SK-N-SH (cell line): ENCODE measurements around the gene NPTX2. TPM values are rescaled to one million over a fixed set of nuclear protein-coding genes. Genes with fewer than 3 reads are reported as not detected.

Source experiments
- CTCF ChIA-PET: fragments of 300-600, 350-600 bp; formaldehyde crosslinking; extraction: SDS; loops from one replicate; lab custom pipeline; 2021; lab: Yijun Ruan, JAX
- POLR2A ChIA-PET: fragments of 350-600 bp; sonication (Branson Sonifier 250); formaldehyde crosslinking; extraction: SDS; loops from one replicate; lab custom pipeline; 2020; ENCODE audit warnings: antibody characterized with exemption, inconsistent platforms; lab: Yijun Ruan, JAX
- DNase-seq: peaks from one replicate; pipeline ENCODE4 v3.0.0; 2012
- H2AFZ ChIP-seq: fragments of 200-600 bp; sonication (generic); 2 replicates; pipeline ENCODE4 v1.8.1; 2016; ENCODE audit warnings: antibody characterized with exemption, mild to moderate bottlenecking, low read depth
- H3F3A ChIP-seq: fragments of 200-600 bp; sonication (generic); replicated peaks from 2 replicates; pipeline ENCODE3; 2016; ENCODE audit warnings: antibody characterized with exemption, mild to moderate bottlenecking; ENCODE audit not compliant: insufficient read depth
- H3K27ac ChIP-seq, 2 experiments: fragments of 200-500 bp in 1 of 2; fragments of 200-600 bp in 1 of 2; sonication (Bioruptor generic) in 1 of 2; sonication (generic), shearing (Covaris generic) in 1 of 2; 2 replicates each; pipeline versions ENCODE4 v1.5.1 to v1.6.1; 2014 to 2016; ENCODE audit warnings: low read depth in 2 of 2, inconsistent platforms in 1 of 2, low read length in 1 of 2, mild to moderate bottlenecking in 1 of 2, mixed read lengths in 1 of 2
- H3K27me3 ChIP-seq: fragments of 200-600 bp; sonication (generic), shearing (Covaris generic); 2 replicates; pipeline ENCODE4 v1.6.1; 2016; ENCODE audit warnings: mixed run types; ENCODE audit not compliant: insufficient read depth
- H3K36me3 ChIP-seq, 2 experiments: fragments of 200-500 bp in 1 of 2; fragments of 200-600 bp in 1 of 2; sonication (Bioruptor generic) in 1 of 2; sonication (generic) in 1 of 2; replicated peaks in 1 of 2; 2 replicates each; pipeline versions ENCODE3 to v1.5.1; 2014 to 2016; ENCODE audit warnings: low read length in 1 of 2, mild to moderate bottlenecking in 1 of 2; ENCODE audit not compliant: insufficient read depth in 2 of 2, control insufficient read depth in 1 of 2
- H3K4me1 ChIP-seq, 2 experiments: fragments of 200-500 bp in 1 of 2; fragments of 200-600 bp in 1 of 2; sonication (Bioruptor generic) in 1 of 2; sonication (generic), shearing (Covaris generic) in 1 of 2; 2 replicates each; pipeline versions ENCODE4 v1.5.1 to v1.6.1; 2014 to 2016; ENCODE audit warnings: low read depth in 1 of 2, low read length in 1 of 2, mixed run types in 1 of 2; ENCODE audit not compliant: insufficient read depth in 2 of 2, control insufficient read depth in 1 of 2
- H3K4me2 ChIP-seq: fragments of 200-600 bp; sonication (generic), shearing (Covaris generic); 2 replicates; pipeline ENCODE4 v1.6.1; 2017; ENCODE audit warnings: mixed run types
- H3K4me3 ChIP-seq, 2 experiments: fragments of 200-500 bp in 1 of 2; fragments of 200-600 bp in 1 of 2; sonication (Bioruptor generic) in 1 of 2; sonication (generic), shearing (Covaris generic) in 1 of 2; 2 replicates each; pipeline versions ENCODE4 v1.5.1 to v1.8.1; 2014 to 2016; ENCODE audit warnings: low read depth in 2 of 2, inconsistent platforms in 1 of 2, low read length in 1 of 2, mild to moderate bottlenecking in 1 of 2, mixed read lengths in 1 of 2, moderate library complexity in 1 of 2
- H3K79me2 ChIP-seq: fragments of 200-600 bp; sonication (generic); 2 replicates; pipeline ENCODE4 v1.8.1; 2017; ENCODE audit warnings: mild to moderate bottlenecking; ENCODE audit not compliant: insufficient read depth
- H3K9ac ChIP-seq: fragments of 200-600 bp; sonication (generic); 2 replicates; pipeline ENCODE4 v1.6.1; 2017; ENCODE audit warnings: mixed run types
- H3K9me2 ChIP-seq: fragments of 200-600 bp; sonication (generic); 2 replicates; pipeline ENCODE4 v1.6.1; 2017; ENCODE audit warnings: mixed run types
- H3K9me3 ChIP-seq: fragments of 200-600 bp; sonication (generic); 2 replicates; pipeline ENCODE4 v1.6.1; 2017; ENCODE audit warnings: mixed run types, mild to moderate bottlenecking, moderate library complexity
- H4K20me1 ChIP-seq: fragments of 200-600 bp; sonication (generic); 2 replicates; pipeline ENCODE4 v1.6.1; 2017; ENCODE audit warnings: mild to moderate bottlenecking, mixed run types; ENCODE audit not compliant: insufficient read depth
- EZH2phosphoT487 ChIP-seq: fragments of 200-600 bp; sonication (generic); IDR thresholded peaks from 2 replicates; pipeline ENCODE4 v1.6.1; 2017; ENCODE audit warnings: low read depth, mixed run types, mild to moderate bottlenecking, antibody characterized with exemption, moderate library complexity, borderline replicate concordance
- MEF2A ChIP-seq: IDR thresholded peaks from 2 replicates; pipeline ENCODE4 v1.4.0; 2012; ENCODE audit warnings: low read depth, borderline replicate concordance
- MXI1 ChIP-seq: IDR thresholded peaks from 2 replicates; pipeline ENCODE4 v1.6.1; 2012; ENCODE audit warnings: mild to moderate bottlenecking, low read depth, low read length, improper control_type of control experiment
- RXRA ChIP-seq: IDR thresholded peaks from 2 replicates; pipeline ENCODE4 v1.4.0; 2012; ENCODE audit warnings: low read depth, mild to moderate bottlenecking, borderline replicate concordance
- WGBS: methylation state at CpG from one replicate; pipeline ENCODE4 v1.1.6; 2017; ENCODE audit warnings: low lambda C conversion rate; 5-methylcytosine and 5-hydroxymethylcytosine counted together
- polyA plus RNA-seq, 3 experiments: library from polyadenylated mRNA; depleted of rRNA; stranded (reverse); fragments of >200 nt; gene quantifications; 2 replicates each; pipeline ENCODE4 v1.2.3, GENCODE V29; 2012
- TF ChIP-seq, protein P1 (sequence below): IDR thresholded peaks from 2 replicates; pipeline ENCODE4 v1.6.1; 2012; ENCODE audit warnings: mild to moderate bottlenecking, low read depth, low read length, moderate library complexity
- TF ChIP-seq, protein P2 (sequence below): fragments of 150-350 bp; IDR thresholded peaks from 2 replicates; pipeline ENCODE4 v1.6.1; 2016; ENCODE audit warnings: mild to moderate bottlenecking, low read depth, low read length

NPTX2 gene
- polyA plus RNA-seq, 1 of the 3 experiments (the other 2 are of a cell fraction): 0.41 TPM

DNA sequence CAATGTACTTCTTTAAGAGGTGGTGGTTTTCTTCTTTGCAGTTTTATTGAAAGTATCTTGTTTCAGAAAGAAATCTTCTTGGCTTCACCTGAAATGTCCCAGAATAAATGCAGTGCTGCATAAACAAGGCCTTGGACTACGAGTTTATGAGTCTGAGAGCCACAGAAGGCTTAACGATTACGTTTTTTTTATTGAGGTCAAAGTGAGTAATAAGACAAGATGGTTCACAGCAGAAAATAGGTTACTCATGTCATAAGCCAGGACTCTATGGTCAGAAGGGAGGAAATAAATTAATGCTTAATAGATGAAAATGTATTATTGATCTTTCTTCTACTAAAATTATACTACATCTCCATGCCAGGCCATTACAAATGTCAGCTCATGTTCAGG lies 13.7 kb upstream of the NPTX2 start:
- Histone ChIP-seq H3K9me2 (no peaks in the 10 kb centered on the region), H2AFZ (no peak overlapping the region), H4K20me1 (no peaks in the 10 kb centered on the region; the same call in 1 of the 2 replicates), H3K4me1 (no peaks in the 10 kb centered on the region), H3K9ac (no peak overlapping the region), H3K36me3 (no peaks in the 10 kb centered on the region), H3K27me3 (no peaks in the 10 kb centered on the region), H3K9me3 (peaks cover 4% of the 10 kb centered on the region; the same call in 1 of the 2 replicates), H3K4me2 (no peak overlapping the region), H3K79me2 (no peaks in the 10 kb centered on the region), H3K27ac (no peak overlapping the region), H3K4me3 (no peak overlapping the region), H3F3A (no peaks in the 10 kb centered on the region)
- 13% methylated on average over 3 of the region's 3 CpGs for WGBS
- ChIA-PET CTCF (interaction anchor here (0.9 to 1.4 kb wide), 3 partner anchors 10 to 13 kb away, joined by 3 to 9 read pairs (median 4); partner anchors contain the start of gene NPTX2), POLR2A (interaction anchor here (1.4 kb wide), 1 partner anchor 14 kb away, joined by 3 read pairs; the partner anchor contains the start of gene NPTX2)
- no peak for DNase-seq
- TF ChIP-seq EZH2phosphoT487: no peak
- TF ChIP-seq MEF2A: no peak
- TF ChIP-seq MXI1: no peak
- TF ChIP-seq RXRA: no peak

DNA sequence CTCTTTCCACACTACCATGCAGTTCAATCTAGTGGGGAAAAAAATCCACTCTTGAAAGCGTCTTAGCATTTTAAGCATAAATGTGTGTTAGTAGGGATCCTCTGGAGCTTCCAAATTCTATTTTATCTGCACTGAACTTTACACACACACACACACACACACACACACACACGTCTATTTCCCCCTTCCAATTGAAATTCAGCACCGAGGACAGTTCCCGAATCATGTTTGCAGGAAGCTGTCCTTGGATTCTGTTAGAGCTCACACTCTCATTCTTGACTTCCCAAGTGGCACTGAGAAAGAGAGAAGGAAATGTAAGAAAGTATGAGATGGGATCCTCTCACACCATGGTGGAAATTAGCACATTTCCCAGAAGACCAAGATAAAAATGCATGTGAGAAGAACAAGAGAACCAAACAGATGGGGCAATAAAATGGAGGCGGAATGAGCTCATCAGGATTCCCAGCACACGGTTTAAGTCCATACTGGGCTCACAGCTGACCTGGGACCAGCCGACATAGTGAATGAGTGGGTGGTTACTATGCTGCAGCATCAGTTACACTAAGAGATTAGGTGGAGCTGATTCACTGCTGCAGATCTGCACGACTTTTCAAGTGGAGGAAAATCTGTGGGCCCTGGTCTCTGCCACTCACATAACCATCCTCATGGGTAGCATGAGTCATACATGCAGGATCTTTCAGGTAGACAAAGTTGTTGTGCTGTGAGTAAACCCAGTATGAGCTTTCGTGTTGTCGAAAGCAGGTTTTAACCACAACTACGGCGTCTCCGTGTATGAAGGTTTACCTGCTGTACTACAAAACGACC lies 3.3 kb upstream of the NPTX2 start:
- Histone ChIP-seq H3K4me3 (no peak overlapping the region), H3K27me3 (no peaks in the 10 kb centered on the region), H3K9ac (no peak overlapping the region), H2AFZ (no peak overlapping the region), H3K4me2 (no peak overlapping the region), H4K20me1 (no peaks in the 10 kb centered on the region), H3F3A (no peaks in the 10 kb centered on the region), H3K4me1 (peaks cover 0 to 17% of the 10 kb centered on the region in 2 experiments; a peak in 2 of 4 replicates), H3K9me3 (no peaks in the 10 kb centered on the region; the same call in 1 of the 2 replicates), H3K9me2 (no peaks in the 10 kb centered on the region), H3K36me3 (no peaks in the 10 kb centered on the region), H3K27ac (no peak overlapping the region), H3K79me2 (no peaks in the 10 kb centered on the region)
- POLR2A ChIA-PET: no interaction called here
- CTCF ChIA-PET: interaction anchor here (0.6 to 1.5 kb wide), 9 partner anchors 10 to 220 kb away, joined by 3 to 4 read pairs (median 3); no protein-coding TSS in a partner anchor
- TF ChIP-seq, protein P1, sequence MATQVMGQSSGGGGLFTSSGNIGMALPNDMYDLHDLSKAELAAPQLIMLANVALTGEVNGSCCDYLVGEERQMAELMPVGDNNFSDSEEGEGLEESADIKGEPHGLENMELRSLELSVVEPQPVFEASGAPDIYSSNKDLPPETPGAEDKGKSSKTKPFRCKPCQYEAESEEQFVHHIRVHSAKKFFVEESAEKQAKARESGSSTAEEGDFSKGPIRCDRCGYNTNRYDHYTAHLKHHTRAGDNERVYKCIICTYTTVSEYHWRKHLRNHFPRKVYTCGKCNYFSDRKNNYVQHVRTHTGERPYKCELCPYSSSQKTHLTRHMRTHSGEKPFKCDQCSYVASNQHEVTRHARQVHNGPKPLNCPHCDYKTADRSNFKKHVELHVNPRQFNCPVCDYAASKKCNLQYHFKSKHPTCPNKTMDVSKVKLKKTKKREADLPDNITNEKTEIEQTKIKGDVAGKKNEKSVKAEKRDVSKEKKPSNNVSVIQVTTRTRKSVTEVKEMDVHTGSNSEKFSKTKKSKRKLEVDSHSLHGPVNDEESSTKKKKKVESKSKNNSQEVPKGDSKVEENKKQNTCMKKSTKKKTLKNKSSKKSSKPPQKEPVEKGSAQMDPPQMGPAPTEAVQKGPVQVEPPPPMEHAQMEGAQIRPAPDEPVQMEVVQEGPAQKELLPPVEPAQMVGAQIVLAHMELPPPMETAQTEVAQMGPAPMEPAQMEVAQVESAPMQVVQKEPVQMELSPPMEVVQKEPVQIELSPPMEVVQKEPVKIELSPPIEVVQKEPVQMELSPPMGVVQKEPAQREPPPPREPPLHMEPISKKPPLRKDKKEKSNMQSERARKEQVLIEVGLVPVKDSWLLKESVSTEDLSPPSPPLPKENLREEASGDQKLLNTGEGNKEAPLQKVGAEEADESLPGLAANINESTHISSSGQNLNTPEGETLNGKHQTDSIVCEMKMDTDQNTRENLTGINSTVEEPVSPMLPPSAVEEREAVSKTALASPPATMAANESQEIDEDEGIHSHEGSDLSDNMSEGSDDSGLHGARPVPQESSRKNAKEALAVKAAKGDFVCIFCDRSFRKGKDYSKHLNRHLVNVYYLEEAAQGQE: peak; percentile 90
- TF ChIP-seq, protein P2, sequence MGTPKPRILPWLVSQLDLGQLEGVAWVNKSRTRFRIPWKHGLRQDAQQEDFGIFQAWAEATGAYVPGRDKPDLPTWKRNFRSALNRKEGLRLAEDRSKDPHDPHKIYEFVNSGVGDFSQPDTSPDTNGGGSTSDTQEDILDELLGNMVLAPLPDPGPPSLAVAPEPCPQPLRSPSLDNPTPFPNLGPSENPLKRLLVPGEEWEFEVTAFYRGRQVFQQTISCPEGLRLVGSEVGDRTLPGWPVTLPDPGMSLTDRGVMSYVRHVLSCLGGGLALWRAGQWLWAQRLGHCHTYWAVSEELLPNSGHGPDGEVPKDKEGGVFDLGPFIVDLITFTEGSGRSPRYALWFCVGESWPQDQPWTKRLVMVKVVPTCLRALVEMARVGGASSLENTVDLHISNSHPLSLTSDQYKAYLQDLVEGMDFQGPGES: no peak
- WGBS: 51% methylated on average over 14 of the region's 14 CpGs
- DNase-seq: no peak
